Embryonic facial prominence (tissue), 1 donor: Measurements from ENCODE around the gene ABHD1.
"Not testable (repeated sequence)": the region's sequence is repeated elsewhere in the genome, so short reads cannot be mapped to it uniquely, and the experiment has no call there.

Experiments used
- DNase-seq: peaks from one replicate; pipeline ENCODE4 v3.0.0-alpha.2; 2016; ENCODE audit errors: extremely low spot score

ABHD1 gene

DNA sequence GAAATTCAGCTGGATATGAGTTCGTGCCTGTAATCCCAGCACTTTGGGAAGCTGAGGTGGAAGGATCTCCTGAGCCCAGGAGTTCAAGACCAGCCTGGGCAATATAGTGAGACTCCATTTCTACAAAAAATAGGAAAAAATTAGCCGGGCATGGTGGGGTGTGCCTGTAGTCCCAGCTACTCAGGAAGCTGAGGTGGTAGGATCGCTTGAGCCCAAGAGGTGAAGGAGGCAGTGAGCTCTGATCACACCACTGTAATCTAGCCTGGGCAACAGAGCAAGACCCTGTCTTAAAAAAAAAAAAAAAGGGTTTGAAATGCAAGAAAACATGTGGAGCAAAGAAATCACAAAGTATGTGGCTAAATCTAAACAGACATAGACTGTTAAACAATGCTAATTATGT, 14.5 kb upstream of the ABHD1 start:
- no peak for DNase-seq

DNA sequence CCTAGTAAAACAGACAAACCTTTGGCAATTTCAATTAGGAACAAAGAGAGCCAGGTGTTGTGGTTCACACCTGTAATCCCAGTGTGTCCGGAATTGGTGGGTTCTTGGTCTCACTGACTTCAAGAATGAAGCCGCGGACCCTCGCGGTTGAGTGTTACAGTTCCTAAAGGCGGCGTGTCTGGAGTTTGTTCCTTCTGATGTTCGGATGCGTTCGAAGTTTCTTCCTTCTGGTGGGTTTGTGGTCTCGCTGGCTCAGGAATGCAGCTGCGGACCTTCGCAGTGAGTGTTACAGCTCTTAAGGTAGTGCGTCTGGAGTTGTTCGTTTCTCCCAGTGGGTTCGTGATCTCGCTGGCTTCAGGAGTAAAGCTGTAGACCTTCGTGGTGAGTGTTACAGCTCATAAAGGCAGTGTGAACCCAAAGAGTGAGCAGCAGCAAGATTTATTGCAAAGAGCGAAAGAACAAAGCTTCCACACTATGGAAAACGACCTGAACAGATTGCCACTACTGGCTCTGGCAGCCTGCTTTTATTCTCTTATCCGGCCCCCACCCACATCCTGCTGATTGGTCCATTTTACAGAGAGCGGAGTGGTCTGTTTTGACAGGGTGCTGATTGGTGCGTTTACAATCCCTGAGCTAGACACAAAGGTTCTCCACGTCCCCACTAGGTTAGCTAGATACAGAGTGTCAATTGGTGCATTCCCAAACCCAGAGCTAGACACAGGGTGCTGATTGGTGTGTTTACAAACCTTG, 12.8 kb upstream of the ABHD1 start:
- DNase-seq, result not testable (repeated sequence)

GRCh38 chr2:27111392-27112078, 12.1 kb upstream of the ABHD1 start:
- DNase-seq, result not testable (repeated sequence)

- DNase-seq, result no peak
Observed at GRCh38 chr2:27115519-27115918, 8.1 kb upstream of the ABHD1 start.

DNA sequence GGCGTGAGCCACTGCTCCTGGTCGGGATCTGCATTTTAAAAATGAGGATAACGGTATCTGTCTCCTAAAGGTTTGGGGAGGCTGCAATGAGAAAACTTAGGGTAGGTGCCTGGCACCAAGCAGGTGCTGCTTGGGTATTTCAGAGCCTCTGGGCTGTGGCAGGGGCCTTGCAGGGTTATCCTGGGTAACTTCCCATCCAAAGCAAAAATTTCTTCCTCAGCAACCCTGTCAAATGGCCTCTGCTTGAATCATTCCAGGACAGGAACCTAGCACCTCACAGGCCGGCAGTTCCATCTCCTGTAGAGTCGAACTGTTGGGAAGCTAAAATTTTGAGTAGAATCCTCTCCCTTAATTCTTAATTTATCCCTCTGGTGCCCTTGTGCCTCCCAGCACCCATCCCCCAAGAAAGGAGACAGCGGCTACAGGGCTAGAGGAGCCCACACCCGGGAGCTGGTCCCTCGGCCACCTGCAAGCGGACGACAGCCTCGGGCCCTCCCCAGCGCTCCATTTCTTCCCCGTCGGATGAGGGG, 5.6 kb upstream of the ABHD1 start:
- no peak for DNase-seq

GRCh38 chr2:27118525-27119329, 4.9 kb upstream of the ABHD1 start, which contains the start of gene CGREF1:
CGREF1 (minus strand) TSS chr2:27119128; CDS start chr2:27104366, 14,762 bp downstream.
- no peak for DNase-seq

DNA sequence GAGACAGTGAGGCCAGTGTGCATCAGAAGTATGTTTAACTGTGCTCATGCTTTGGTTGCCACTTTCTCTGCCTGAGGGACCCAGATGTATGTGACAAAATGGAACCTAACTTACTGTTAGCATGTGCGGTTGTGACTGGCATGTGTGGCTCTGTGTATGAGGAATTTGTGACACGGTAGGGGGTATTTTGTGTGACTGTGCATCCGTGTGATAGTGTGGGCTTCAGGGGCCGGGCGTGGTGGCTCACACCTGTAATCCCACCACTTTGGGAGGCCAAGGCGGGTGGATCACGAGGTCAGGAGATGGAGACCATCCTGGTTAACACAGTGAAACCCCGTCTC, 4.3 kb upstream of the ABHD1 start:
- not testable (repeated sequence) for DNase-seq

DNA sequence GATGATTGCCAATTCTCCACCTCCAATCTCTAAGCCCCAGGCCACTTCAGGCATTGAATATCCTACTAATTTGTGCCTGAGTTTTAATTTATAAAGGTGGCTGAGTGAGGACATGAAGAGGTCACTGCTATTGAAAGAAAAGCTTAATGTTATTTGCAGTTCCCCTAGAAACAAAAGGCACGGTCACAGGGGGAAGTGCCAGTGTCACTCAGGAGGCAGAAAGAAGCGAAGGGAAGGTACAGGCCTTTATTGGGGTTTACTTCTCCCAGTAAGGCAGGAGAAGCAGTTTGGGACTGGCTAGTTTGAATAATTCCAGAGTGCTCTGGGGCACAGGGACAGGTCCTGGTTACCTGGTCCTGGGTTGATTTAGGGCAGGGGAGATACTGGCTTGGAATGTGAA, 1.7 kb upstream of the ABHD1 start:
- DNase-seq, result no peak

- no peak for DNase-seq
Observed at GRCh38 chr2:27122791-27123190, 824 bp upstream of the ABHD1 start.

DNA sequence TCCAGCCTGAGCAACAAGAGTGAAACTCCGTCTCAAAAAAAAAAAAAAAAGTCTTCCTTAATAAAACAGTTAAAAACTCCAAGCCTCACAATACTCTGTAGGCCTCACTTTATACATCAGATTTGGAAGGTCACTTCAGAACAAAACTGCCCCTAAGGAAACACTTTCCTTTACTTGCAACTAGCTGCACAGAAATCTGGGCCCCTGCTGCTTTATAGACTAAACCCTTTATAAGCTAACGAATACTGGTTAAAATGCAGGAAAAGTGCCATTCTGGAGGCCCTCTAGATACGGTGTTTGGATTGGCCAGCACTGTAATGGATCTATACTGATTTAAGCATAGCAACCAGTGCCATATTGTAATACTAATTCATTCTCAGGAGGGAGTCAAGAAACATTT, 1.5 kb downstream of the ABHD1 start:
- DNase-seq, result no peak

GRCh38 chr2:27126252-27126710, 2.7 kb downstream of the ABHD1 start:
- DNase-seq, result no peak

GRCh38 chr2:27127883-27128667, 4.5 kb downstream of the ABHD1 start:
- DNase-seq, result no peak

- no peak for DNase-seq
Observed at GRCh38 chr2:27128668-27129571, 5.3 kb downstream of the ABHD1 start.

DNA sequence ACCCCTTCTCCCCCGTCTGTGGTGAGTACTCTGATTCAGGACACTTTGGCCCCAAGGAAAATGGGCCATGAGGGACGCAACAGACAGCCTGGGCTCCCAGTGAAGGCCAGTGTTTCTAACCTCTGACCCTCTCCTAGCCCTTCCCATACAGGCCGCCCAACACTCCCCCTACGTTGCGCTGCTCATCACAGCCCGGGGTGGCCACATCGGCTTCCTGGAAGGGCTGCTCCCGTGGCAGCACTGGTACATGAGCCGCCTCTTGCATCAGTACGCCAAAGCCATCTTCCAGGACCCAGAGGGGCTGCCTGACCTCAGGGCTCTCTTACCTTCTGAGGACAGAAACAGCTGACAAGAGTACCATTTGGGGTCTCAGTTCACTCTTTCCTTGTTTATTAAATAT, 6.8 kb downstream of the ABHD1 start:
- DNase-seq, result no peak

DNA sequence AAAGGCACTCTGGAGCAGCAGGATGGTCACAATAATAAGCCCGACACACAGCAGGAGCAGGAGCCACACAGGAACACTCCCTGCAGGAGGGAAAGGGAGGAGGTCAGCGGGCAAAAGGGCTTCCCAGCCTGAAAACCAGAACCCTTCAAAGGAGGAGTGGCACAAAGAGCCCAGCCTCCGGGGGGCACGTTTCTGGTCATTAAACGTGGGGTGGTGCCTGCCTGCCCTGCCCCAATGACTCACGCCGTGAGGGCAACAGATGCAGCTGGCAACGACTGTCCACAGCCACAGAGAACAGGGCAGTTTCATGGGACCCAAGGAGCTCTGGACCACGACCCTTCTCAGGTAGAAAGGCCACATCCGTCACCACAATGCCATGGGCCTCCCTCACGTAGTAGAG, 7.8 kb downstream of the ABHD1 start:
- no peak for DNase-seq

- no peak for DNase-seq
Observed at GRCh38 chr2:27133195-27133875, 9.7 kb downstream of the ABHD1 start.

DNA sequence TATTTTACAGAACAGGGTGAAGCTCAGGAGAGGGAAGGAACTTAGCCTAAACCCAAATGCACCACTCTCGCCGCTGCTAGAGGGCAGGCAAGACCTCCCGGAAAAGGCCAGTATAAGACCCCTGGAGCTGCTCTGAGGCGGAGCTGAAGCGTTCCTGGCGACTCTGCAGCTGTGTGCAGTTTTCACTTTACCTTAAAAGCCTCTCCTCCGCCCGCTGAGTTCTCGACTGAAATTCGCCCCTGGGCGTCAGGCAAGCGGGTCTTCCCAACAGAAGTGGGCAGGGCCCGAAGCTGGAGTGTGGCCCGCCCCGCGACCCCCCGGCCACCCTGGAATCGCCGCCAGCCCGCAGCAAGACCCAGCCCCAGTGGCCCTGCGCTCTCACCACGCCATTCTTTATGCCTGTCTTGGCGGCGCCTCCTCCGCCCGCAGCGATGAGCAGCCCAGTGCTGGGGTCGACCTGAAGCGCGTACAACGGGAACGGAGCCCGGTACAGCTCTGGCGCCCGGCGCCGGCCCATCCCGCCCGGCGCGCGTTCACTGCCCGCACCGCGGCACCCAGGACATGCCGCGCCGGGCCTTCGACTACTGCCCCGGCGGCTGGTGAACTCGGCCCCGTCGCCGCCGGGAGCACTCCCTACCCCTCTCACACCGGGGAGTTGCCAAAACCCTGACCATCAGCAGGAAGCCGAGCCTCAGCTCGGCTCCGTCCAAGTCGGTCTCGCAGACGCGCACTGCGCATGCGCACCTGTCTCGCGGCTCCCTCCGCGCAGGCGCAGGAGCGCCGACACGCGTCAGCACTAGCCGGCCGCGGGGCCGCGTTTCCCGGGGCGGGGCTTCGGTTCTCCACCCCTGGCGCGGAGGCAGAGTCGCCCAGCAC, 10.5 kb downstream of the ABHD1 start, which contains the start of gene PREB:
PREB (minus strand) TSS at position 732 of the 876 bp plus-strand sequence; CDS start at position 517, 215 bp downstream.
- DNase-seq, result peak; percentile 91

GRCh38 chr2:27134781-27135477, 11.3 kb downstream of the ABHD1 start:
- no peak for DNase-seq
